NCI-H460 (cell line): ENCODE measurements around the gene SPATA31A1. TPM values are rescaled to one million over a fixed set of nuclear protein-coding genes. Genes with fewer than 3 reads are reported as not detected.
"Not testable (repeated sequence)": the region's sequence is repeated elsewhere in the genome, so short reads cannot be mapped to it uniquely, and the experiment has no call there.

Experiments used
- DNase-seq: peaks from one replicate; pipeline ENCODE4 v3.0.0-alpha.2; 2016; ENCODE audit warnings: low read depth; ENCODE audit errors: extremely low read depth
- polyA plus RNA-seq: library from polyadenylated mRNA; depleted of rRNA; stranded (reverse); fragments of >200 nt; gene quantifications from 2 replicates; pipeline ENCODE4 v1.2.3, GENCODE V29; 2014; cell fraction: nucleus; rRNA removed
- total RNA-seq: library from RNA; depleted of rRNA; stranded (reverse); fragments of >200 nt; shearing (Covaris generic); gene quantifications from 2 replicates; pipeline ENCODE4 v1.2.3, GENCODE V29; 2014; rRNA removed

The SPATA31A1 gene
- total RNA-seq: not detected in 2 replicates
- not detected in 2 replicates for polyA plus RNA-seq

GRCh38 chr9:39355369-39355768 is at the start of gene SPATA31A1:
SPATA31A1 (plus strand) TSS chr9:39355669; CDS start chr9:39355731, 62 bp downstream.
- not testable (repeated sequence) for DNase-seq

- not testable (repeated sequence) for DNase-seq
Measured at GRCh38 chr9:39407261-39408204, 52.1 kb downstream of the SPATA31A1 start.

GRCh38 chr9:39411254-39411940 is 55.9 kb downstream of the SPATA31A1 start:
- DNase-seq: not testable (repeated sequence)

Other genes starting within 250 kb of the SPATA31A1 start
- 2.7 and 3.9 TPM in 2 replicates for gene CNTNAP3, start 67.5 kb upstream of the SPATA31A1 start, total RNA-seq